Measurements from ENCODE around the gene CPED1. TPM values are rescaled to one million over a fixed set of nuclear protein-coding genes. Genes with fewer than 3 reads are reported as not detected.
"Not testable (repeated sequence)": the region's sequence is repeated elsewhere in the genome, so short reads cannot be mapped to it uniquely, and the experiment has no call there.

Gene CPED1
- total and polyA plus RNA-seq, 5 donors, result 3.9 to 31.1 (median 28.0) TPM

- intact Hi-C loops (cut with DNase I), result no loop called here
- H3K9me3 ChIP-seq (ENCODE audit: control insufficient read depth, low read length), result no peaks in the 10 kb centered on the region
- DNase-seq, result no peak
- no peak for ATAC-seq
- H3K27ac ChIP-seq (ENCODE audit: low read length), result no peak overlapping the region
- 71% methylated on average over 2 of the region's 2 CpGs for WGBS
- no peaks in the 10 kb centered on the region for H3K4me1 ChIP-seq (ENCODE audit: control insufficient read depth, insufficient read depth, low read length)
- H3K27me3 ChIP-seq (ENCODE audit: control insufficient read depth, insufficient read depth), result no peaks in the 10 kb centered on the region
- H3K4me3 ChIP-seq (ENCODE audit: low read length), result no peak overlapping the region
These were observed 289.9 kb downstream of the CPED1 start for GRCh38 chr7:121278120-121279021.

- Histone ChIP-seq H3K9me3 (ENCODE audit: control insufficient read depth, low read length) (no peaks in the 10 kb centered on the region), H3K27ac (ENCODE audit: low read length) (no peak overlapping the region), H3K4me1 (ENCODE audit: control insufficient read depth, insufficient read depth, low read length) (no peaks in the 10 kb centered on the region), H3K27me3 (ENCODE audit: control insufficient read depth, insufficient read depth) (no peaks in the 10 kb centered on the region), H3K4me3 (ENCODE audit: low read length) (no peak overlapping the region)
- no peak for DNase-seq
- intact Hi-C loops (cut with DNase I), result no loop called here
- no peak for ATAC-seq
- 85% methylated on average over 2 of the region's 2 CpGs for WGBS
These were observed 290.6 kb downstream of the CPED1 start for GRCh38 chr7:121279060-121279620.

GRCh38 chr7:121279822-121280221 is 291.3 kb downstream of the CPED1 start:
- intact Hi-C loops (cut with DNase I), result no loop called here
- Histone ChIP-seq H3K4me3 (ENCODE audit: low read length) (no peak overlapping the region), H3K4me1 (ENCODE audit: control insufficient read depth, insufficient read depth, low read length) (no peaks in the 10 kb centered on the region), H3K27ac (ENCODE audit: low read length) (no peak overlapping the region), H3K27me3 (ENCODE audit: control insufficient read depth, insufficient read depth) (no peaks in the 10 kb centered on the region), H3K9me3 (ENCODE audit: control insufficient read depth, low read length) (no peaks in the 10 kb centered on the region)
- 88% methylated on average over 4 of the region's 4 CpGs for WGBS
- DNase-seq (no peak), ATAC-seq (no peak)

GRCh38 chr7:121280656-121281055 is 292.1 kb downstream of the CPED1 start:
- H3K9me3 ChIP-seq (ENCODE audit: control insufficient read depth, low read length), result no peaks in the 10 kb centered on the region
- no peak overlapping the region for H3K4me3 ChIP-seq (ENCODE audit: low read length)
- intact Hi-C loops (cut with DNase I), result no loop called here
- no peak overlapping the region for H3K27ac ChIP-seq (ENCODE audit: low read length)
- no peaks in the 10 kb centered on the region for H3K4me1 ChIP-seq (ENCODE audit: control insufficient read depth, insufficient read depth, low read length)
- DNase-seq (no peak), ATAC-seq (no peak)
- WGBS, result 90% methylated on average over 1 of the region's 1 CpG
- no peaks in the 10 kb centered on the region for H3K27me3 ChIP-seq (ENCODE audit: control insufficient read depth, insufficient read depth)

- no peak overlapping the region for H3K27ac ChIP-seq (ENCODE audit: low read length)
- H3K9me3 ChIP-seq (ENCODE audit: control insufficient read depth, low read length), result no peaks in the 10 kb centered on the region
- WGBS, result 78% methylated on average over 3 of the region's 3 CpGs
- ATAC-seq (no peak), DNase-seq (no peak)
- intact Hi-C loops (cut with DNase I), result no loop called here
- H3K4me1 ChIP-seq (ENCODE audit: control insufficient read depth, insufficient read depth, low read length), result no peaks in the 10 kb centered on the region
- no peak overlapping the region for H3K4me3 ChIP-seq (ENCODE audit: low read length)
- H3K27me3 ChIP-seq (ENCODE audit: control insufficient read depth, insufficient read depth), result no peaks in the 10 kb centered on the region
These were observed 293.6 kb downstream of the CPED1 start for GRCh38 chr7:121282129-121282528.

- intact Hi-C loops (cut with DNase I), result no loop called here
- H3K27ac ChIP-seq (ENCODE audit: low read length), result no peak overlapping the region
- H3K27me3 ChIP-seq (ENCODE audit: control insufficient read depth, insufficient read depth), result no peaks in the 10 kb centered on the region
- H3K4me3 ChIP-seq (ENCODE audit: low read length), result no peak overlapping the region
- WGBS, result 94% methylated on average over 1 of the region's 1 CpG
- DNase-seq (no peak), ATAC-seq (no peak)
- H3K4me1 ChIP-seq (ENCODE audit: control insufficient read depth, insufficient read depth, low read length), result no peaks in the 10 kb centered on the region
- H3K9me3 ChIP-seq (ENCODE audit: control insufficient read depth, low read length), result no peaks in the 10 kb centered on the region
These were observed 296.7 kb downstream of the CPED1 start for GRCh38 chr7:121285066-121285667.

- ATAC-seq (no peak), DNase-seq (no peak)
- Histone ChIP-seq H3K4me1 (ENCODE audit: control insufficient read depth, insufficient read depth, low read length) (no peaks in the 10 kb centered on the region), H3K9me3 (ENCODE audit: control insufficient read depth, low read length) (no peaks in the 10 kb centered on the region), H3K4me3 (ENCODE audit: low read length) (no peak overlapping the region), H3K27me3 (ENCODE audit: control insufficient read depth, insufficient read depth) (no peaks in the 10 kb centered on the region), H3K27ac (ENCODE audit: low read length) (no peak overlapping the region)
- intact Hi-C loops (cut with DNase I), result no loop called here
- WGBS, result 90% methylated on average over 2 of the region's 2 CpGs
These were observed 297.7 kb downstream of the CPED1 start for GRCh38 chr7:121286186-121286585.

- H3K9me3 ChIP-seq (ENCODE audit: control insufficient read depth, low read length), result no peaks in the 10 kb centered on the region
- 80% methylated on average over 6 of the region's 6 CpGs for WGBS
- no peak for ATAC-seq
- DNase-seq, result no peak
- intact Hi-C loops (cut with DNase I), result no loop called here
- no peaks in the 10 kb centered on the region for H3K4me1 ChIP-seq (ENCODE audit: control insufficient read depth, insufficient read depth, low read length)
- no peaks in the 10 kb centered on the region for H3K27me3 ChIP-seq (ENCODE audit: control insufficient read depth, insufficient read depth)
- H3K4me3 ChIP-seq (ENCODE audit: low read length), result no peak overlapping the region
- H3K27ac ChIP-seq (ENCODE audit: low read length), result no peak overlapping the region
These were observed 298.5 kb downstream of the CPED1 start for GRCh38 chr7:121286742-121287734.

GRCh38 chr7:121288894-121289293 is 300.4 kb downstream of the CPED1 start:
- ATAC-seq (no peak), DNase-seq (no peak)
- intact Hi-C loops (cut with DNase I), result no loop called here
- Histone ChIP-seq H3K4me3 (ENCODE audit: low read length) (no peak overlapping the region), H3K4me1 (ENCODE audit: control insufficient read depth, insufficient read depth, low read length) (no peaks in the 10 kb centered on the region), H3K27ac (ENCODE audit: low read length) (no peak overlapping the region), H3K9me3 (ENCODE audit: control insufficient read depth, low read length) (no peaks in the 10 kb centered on the region), H3K27me3 (ENCODE audit: control insufficient read depth, insufficient read depth) (no peaks in the 10 kb centered on the region)

GRCh38 chr7:121289930-121290329 is 301.4 kb downstream of the CPED1 start:
- DNase-seq; H3K4me1 ChIP-seq (ENCODE audit: control insufficient read depth, insufficient read depth, low read length); H3K9me3 ChIP-seq (ENCODE audit: control insufficient read depth, low read length); H3K27me3 ChIP-seq (ENCODE audit: control insufficient read depth, insufficient read depth); intact Hi-C loops (cut with DNase I); ATAC-seq; H3K4me3 ChIP-seq (ENCODE audit: low read length); H3K27ac ChIP-seq (ENCODE audit: low read length): not testable (repeated sequence)
- WGBS, result 94% methylated on average over 5 of the region's 5 CpGs
